ENCODE data around the gene E2F7.

The E2F7 gene

GRCh38 chr12:77072833-77073495, 7.6 kb upstream of the E2F7 start:
- no peaks in the 10 kb centered on the region for H3K9me3 ChIP-seq (ENCODE audit: severe bottlenecking)
- no peaks in the 10 kb centered on the region for H3K27me3 ChIP-seq (ENCODE audit: insufficient read depth, low read depth, severe bottlenecking)
- no peak overlapping the region for H3K27ac ChIP-seq
- no peak for DNase-seq
- no peak overlapping the region for H3K4me3 ChIP-seq (ENCODE audit: low read depth, low read length)
- no peak for TF ChIP-seq CTCF (IDR thresholded peaks at IDR 0.05; ENCODE audit: low read depth, low read length)
- H3K36me3 ChIP-seq, result no peaks in the 10 kb centered on the region

- TF ChIP-seq CTCF (IDR thresholded peaks at IDR 0.05; ENCODE audit: low read depth, low read length), result no peak
- no peaks in the 10 kb centered on the region for H3K9me3 ChIP-seq (ENCODE audit: severe bottlenecking)
- H3K27ac ChIP-seq, result no peak overlapping the region
- no peaks in the 10 kb centered on the region for H3K27me3 ChIP-seq (ENCODE audit: insufficient read depth, low read depth, severe bottlenecking)
- no peak for DNase-seq
- no peak overlapping the region for H3K4me3 ChIP-seq (ENCODE audit: low read depth, low read length)
- no peaks in the 10 kb centered on the region for H3K36me3 ChIP-seq
Observed at GRCh38 chr12:77070800-77071449, 5.6 kb upstream of the E2F7 start.

GRCh38 chr12:77070382-77070781, 5.0 kb upstream of the E2F7 start:
- Histone ChIP-seq H3K27me3 (ENCODE audit: insufficient read depth, low read depth, severe bottlenecking) (no peaks in the 10 kb centered on the region), H3K27ac (no peak overlapping the region), H3K4me3 (ENCODE audit: low read depth, low read length) (no peak overlapping the region), H3K36me3 (no peaks in the 10 kb centered on the region), H3K9me3 (ENCODE audit: severe bottlenecking) (no peaks in the 10 kb centered on the region)
- no peak for DNase-seq
- no peak for TF ChIP-seq CTCF (IDR thresholded peaks at IDR 0.05; ENCODE audit: low read depth, low read length)

- peaks cover 49% of the 10 kb centered on the region for H3K36me3 ChIP-seq
- DNase-seq, result no peak
- H3K9me3 ChIP-seq (ENCODE audit: severe bottlenecking), result no peaks in the 10 kb centered on the region
- H3K27me3 ChIP-seq (ENCODE audit: insufficient read depth, low read depth, severe bottlenecking), result no peaks in the 10 kb centered on the region
- peak overlapping the region; percentile 99 for H3K27ac ChIP-seq
- peak overlapping the region; percentile 91 for H3K4me3 ChIP-seq (ENCODE audit: low read depth, low read length)
- TF ChIP-seq CTCF (IDR thresholded peaks at IDR 0.05; ENCODE audit: low read depth, low read length), result no peak
Observed at GRCh38 chr12:77064896-77065360, 441 bp downstream of the E2F7 start.

GRCh38 chr12:77062846-77063461, 2.4 kb downstream of the E2F7 start:
- no peak for DNase-seq
- Histone ChIP-seq H3K36me3 (peaks cover 67% of the 10 kb centered on the region), H3K9me3 (ENCODE audit: severe bottlenecking) (no peaks in the 10 kb centered on the region), H3K27me3 (ENCODE audit: insufficient read depth, low read depth, severe bottlenecking) (no peaks in the 10 kb centered on the region), H3K4me3 (ENCODE audit: low read depth, low read length) (no peak overlapping the region), H3K27ac (no peak overlapping the region)
- TF ChIP-seq CTCF (IDR thresholded peaks at IDR 0.05; ENCODE audit: low read depth, low read length), result no peak
